A549 (cell line): ENCODE data around the gene PSMD2. TPM values are rescaled to one million over a fixed set of nuclear protein-coding genes. Genes with fewer than 3 reads are reported as not detected.

Experiments used
- ATAC-seq, 2 experiments: fragments of 200-7000 bp in 1 of 2; fragments of >200 bp in 1 of 2; cut with Nextera tagmentation in 1 of 2; cut with Tn5 transposase in 1 of 2; 3 replicates each; pipeline versions ENCODE4 v1.8.0 to v1.9.1; 2018 to 2020; ENCODE audit warnings: mild to moderate bottlenecking in 1 of 2, moderate library complexity in 1 of 2
- CTCF ChIA-PET: fragments of 300-600 bp; sonication (Branson Sonifier 250); formaldehyde crosslinking; extraction: SDS; loops from one replicate; lab custom pipeline; 2021; ENCODE audit warnings: antibody characterized with exemption, inconsistent platforms; lab: Yijun Ruan, JAX
- POLR2A ChIA-PET: fragments of 350-600 bp; formaldehyde crosslinking; extraction: SDS; loops from one replicate; lab custom pipeline; 2021; ENCODE audit warnings: antibody characterized with exemption, inconsistent platforms; lab: Yijun Ruan, JAX
- DNase-seq, 2 experiments: peaks; one replicate each; pipeline versions ENCODE4 v3.0.0 to v3.0.0-alpha.2; 2011 to 2016; ENCODE audit warnings: low read depth in 1 of 2, low spot score in 1 of 2
- FAIRE-seq: peaks from 2 replicates; lab custom pipeline; 2011; peaks lifted over from hg19 to GRCh38; lab: Jason Lieb, UNC
- H3K27ac ChIP-seq, 2 experiments: fragments of >200 bp; sonication (Bioruptor Twin); formaldehyde crosslinking; 3 replicates each; pipeline ENCODE4 v1.5.1; 2016 to 2017
- H3K4me1 ChIP-seq: fragments of >200 bp; sonication (Bioruptor Twin); formaldehyde crosslinking; 3 replicates; pipeline ENCODE4 v1.6.1; 2016
- H3K4me2 ChIP-seq: fragments of >200 bp; sonication (Bioruptor Twin); formaldehyde crosslinking; 3 replicates; pipeline ENCODE4 v1.6.1; 2016
- H3K4me3 ChIP-seq: fragments of >200 bp; sonication (Bioruptor Twin); formaldehyde crosslinking; 3 replicates; pipeline ENCODE4 v1.5.1; 2016
- H3K9me3 ChIP-seq: fragments of >200 bp; sonication (Bioruptor Twin); formaldehyde crosslinking; 3 replicates; pipeline ENCODE4 v1.6.1; 2016
- BHLHE40 ChIP-seq: IDR thresholded peaks from 2 replicates; pipeline ENCODE4 v1.6.1; 2012; ENCODE audit warnings: low read depth, low read length, inconsistent platforms
- CBX2 ChIP-seq: fragments of 200-600 bp; sonication (generic); IDR thresholded peaks from 2 replicates; pipeline ENCODE4 v1.6.1; 2016; ENCODE audit warnings: low read depth, mild to moderate bottlenecking, borderline replicate concordance
- CBX8 ChIP-seq: fragments of 200-600 bp; sonication (generic); IDR thresholded peaks from 2 replicates; pipeline ENCODE4 v1.6.1; 2016
- CHD2 ChIP-seq: fragments of 150-350 bp; IDR thresholded peaks from 2 replicates; pipeline ENCODE4 v1.6.1; 2014; ENCODE audit warnings: low read length; ENCODE audit not compliant: partially characterized antibody
- EHF ChIP-seq: fragments of 250-450 bp; sonication (Bioruptor Pico); IDR thresholded peaks from 2 replicates; pipeline ENCODE4 v1.5.0; 2020; ENCODE audit warnings: mild to moderate bottlenecking
- FOSB ChIP-seq: fragments of 250-450 bp; sonication (Bioruptor Pico); IDR thresholded peaks from 2 replicates; pipeline ENCODE4 v1.5.0; 2020; ENCODE audit warnings: mild to moderate bottlenecking, moderate library complexity
- GATA3 ChIP-seq: IDR thresholded peaks from 2 replicates; pipeline ENCODE4 v1.6.1; 2012; ENCODE audit warnings: borderline replicate concordance
- JUN ChIP-seq, 2 experiments: fragments of >200 bp; sonication (Bioruptor Twin); formaldehyde crosslinking; IDR thresholded peaks; 2 replicates in 1 of 2; 3 replicates in 1 of 2; pipeline ENCODE4 v1.6.1; 2016 to 2017
- MAFK ChIP-seq: fragments of 450-650 bp; IDR thresholded peaks from 2 replicates; pipeline ENCODE4 v1.6.1; 2014; ENCODE audit not compliant: partially characterized antibody
- RCOR1 ChIP-seq: fragments of 150-350 bp; IDR thresholded peaks from 2 replicates; pipeline ENCODE4 v1.6.1; 2014; ENCODE audit warnings: antibody characterized with exemption, low read length, low read depth
- REST ChIP-seq: fragments of 200-600 bp; sonication (generic); IDR thresholded peaks from 2 replicates; pipeline ENCODE4 v1.6.1; 2016; ENCODE audit warnings: antibody characterized with exemption, mild to moderate bottlenecking, moderate library complexity
- RFX5 ChIP-seq: fragments of 450-650 bp; IDR thresholded peaks from 2 replicates; pipeline ENCODE4 v1.7.1; 2014; ENCODE audit warnings: antibody characterized with exemption, mild to moderate bottlenecking, moderate library complexity
- SREBF2 ChIP-seq: fragments of 450-650 bp; IDR thresholded peaks from 2 replicates; pipeline ENCODE4 v1.6.1; 2014; ENCODE audit warnings: mild to moderate bottlenecking, moderate library complexity
- TP53 ChIP-seq: fragments of 250-450 bp; sonication (Bioruptor Pico); IDR thresholded peaks from 2 replicates; pipeline ENCODE4 v1.5.0; 2021; ENCODE audit warnings: mild to moderate bottlenecking, moderate library complexity
- USF2 ChIP-seq: fragments of 450-650 bp; IDR thresholded peaks from 2 replicates; pipeline ENCODE4 v1.6.1; 2014; ENCODE audit warnings: antibody characterized with exemption
- ZSCAN20 ChIP-seq: fragments of 250-450 bp; sonication (Bioruptor Pico); IDR thresholded peaks from 2 replicates; pipeline ENCODE4 v1.8.0; 2022; ENCODE audit warnings: mild to moderate bottlenecking, moderate library complexity
- WGBS: methylation state at CpG from one replicate; pipeline ENCODE4 v1.1.6; 2017; ENCODE audit errors: missing lambda C conversion rate; 5-methylcytosine and 5-hydroxymethylcytosine counted together
- polyA plus RNA-seq, 4 experiments: library from polyadenylated mRNA; depleted of rRNA in 3 of 4; stranded (reverse); fragments of >200 nt; fragmentation: RNase III in 1 of 4; extraction: RNeasy Plus Mini Kit Qiagen cat#74134 plus additional on column Dnase treatment in 1 of 4; gene quantifications; 2 replicates in 3 of 4; 3 replicates in 1 of 4; pipeline ENCODE4 v1.2.3, GENCODE V29; 2011 to 2017
- TF ChIP-seq, protein P1 (sequence below): IDR thresholded peaks from 2 replicates; pipeline ENCODE4 v1.6.1; 2012; ENCODE audit warnings: low read depth, borderline replicate concordance
- TF ChIP-seq, protein P2 (sequence below): IDR thresholded peaks from 2 replicates; pipeline ENCODE4 v1.6.1; 2012

PSMD2 gene
- polyA plus RNA-seq, 2 of the 4 experiments (the other 2 are of a cell fraction) = 267 to 541 TPM

DNA sequence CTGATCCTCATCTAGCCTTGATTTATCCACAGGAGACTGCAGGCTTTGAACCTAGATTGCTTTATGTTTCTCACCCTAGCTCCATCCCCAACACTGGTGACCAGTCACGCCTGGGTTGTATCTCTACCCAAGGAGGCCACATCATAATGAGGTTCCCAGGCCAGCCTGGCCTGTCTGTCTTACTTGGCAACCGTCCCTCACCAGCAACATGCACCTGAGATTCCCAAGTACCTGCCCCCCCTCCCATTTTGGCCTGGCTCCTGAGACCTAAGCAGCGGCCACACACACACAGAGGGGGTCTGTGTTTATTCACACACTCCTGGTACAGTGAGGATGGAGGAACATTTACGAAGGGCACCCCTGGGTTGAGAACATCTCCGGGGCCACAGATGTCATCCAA lies 40.1 kb upstream of the PSMD2 start:
- POLR2A ChIA-PET = no interaction called here
- ATAC-seq (no peak), DNase-seq (no peak), FAIRE-seq (no peak)
- 94% methylated on average over 3 of the region's 5 CpGs for WGBS
- CTCF ChIA-PET = interaction anchor here (0.6 to 5.5 kb wide), 3 partner anchors 9 to 189 kb away, joined by 3 to 27 read pairs (median 3); partner anchors contain the start of gene EEF1AKMT4
- H3K27ac ChIP-seq = no peak overlapping the region
- no peak overlapping the region for H3K4me2 ChIP-seq
- H3K9me3 ChIP-seq = no peaks in the 10 kb centered on the region
- TF ChIP-seq, protein P1, sequence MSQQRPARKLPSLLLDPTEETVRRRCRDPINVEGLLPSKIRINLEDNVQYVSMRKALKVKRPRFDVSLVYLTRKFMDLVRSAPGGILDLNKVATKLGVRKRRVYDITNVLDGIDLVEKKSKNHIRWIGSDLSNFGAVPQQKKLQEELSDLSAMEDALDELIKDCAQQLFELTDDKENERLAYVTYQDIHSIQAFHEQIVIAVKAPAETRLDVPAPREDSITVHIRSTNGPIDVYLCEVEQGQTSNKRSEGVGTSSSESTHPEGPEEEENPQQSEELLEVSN = no peak
- TF ChIP-seq CHD2 (no peak), TP53 (CRISPR knock-in tag) (no peak), GATA3 (no peak), SREBF2 (no peak), USF2 (no peak), JUN (IDR thresholded peaks at IDR 0.05) (no peak), FOSB (CRISPR knock-in tag) (no peak), REST (no peak), MAFK (no peak), BHLHE40 (no peak), RCOR1 (no peak), RFX5 (no peak), CBX8 (no peak), EHF (CRISPR knock-in tag) (no peak)
- TF ChIP-seq, protein P2, sequence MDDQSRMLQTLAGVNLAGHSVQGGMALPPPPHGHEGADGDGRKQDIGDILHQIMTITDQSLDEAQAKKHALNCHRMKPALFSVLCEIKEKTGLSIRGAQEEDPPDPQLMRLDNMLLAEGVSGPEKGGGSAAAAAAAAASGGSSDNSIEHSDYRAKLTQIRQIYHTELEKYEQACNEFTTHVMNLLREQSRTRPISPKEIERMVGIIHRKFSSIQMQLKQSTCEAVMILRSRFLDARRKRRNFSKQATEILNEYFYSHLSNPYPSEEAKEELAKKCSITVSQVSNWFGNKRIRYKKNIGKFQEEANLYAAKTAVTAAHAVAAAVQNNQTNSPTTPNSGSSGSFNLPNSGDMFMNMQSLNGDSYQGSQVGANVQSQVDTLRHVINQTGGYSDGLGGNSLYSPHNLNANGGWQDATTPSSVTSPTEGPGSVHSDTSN = no peak
- peaks cover 13% of the 10 kb centered on the region; the same call in 1 of the 3 replicates for H3K4me1 ChIP-seq
- H3K4me3 ChIP-seq = no peak overlapping the region

- Histone ChIP-seq H3K4me3 (no peak overlapping the region), H3K4me2 (peak overlapping the region; percentile 99), H3K27ac (no peak overlapping the region), H3K9me3 (no peaks in the 10 kb centered on the region), H3K4me1 (peaks cover 13% of the 10 kb centered on the region; the same call in 1 of the 3 replicates)
- ATAC-seq (0 out of 6 replicates have a peak, but pooled peaks of 1 of the 2 experiments have one; percentile 1), FAIRE-seq (no peak), DNase-seq (no peak)
- POLR2A ChIA-PET = no interaction called here
- 62% methylated on average over 13 of the region's 28 CpGs for WGBS
- CTCF ChIA-PET = interaction anchor here (1.1 to 5.5 kb wide), 3 partner anchors 10 to 115 kb away, joined by 3 to 27 read pairs (median 3); partner anchors contain the start of gene EEF1AKMT4
- TF ChIP-seq ZSCAN20 (CRISPR knock-in tag) = no peak
- TF ChIP-seq CBX2 = no peak
- TF ChIP-seq USF2 = no peak
- TF ChIP-seq, protein P2 = no peak
These were observed 39.6 kb upstream of the PSMD2 start for GRCh38 chr3:184259396-184259877.
